ENCODE measurements around the gene TSPAN2.

- TF ChIP-seq POLR2A (IDR thresholded peaks at IDR 0.05), result no peak
- TF ChIP-seq, protein P1, sequence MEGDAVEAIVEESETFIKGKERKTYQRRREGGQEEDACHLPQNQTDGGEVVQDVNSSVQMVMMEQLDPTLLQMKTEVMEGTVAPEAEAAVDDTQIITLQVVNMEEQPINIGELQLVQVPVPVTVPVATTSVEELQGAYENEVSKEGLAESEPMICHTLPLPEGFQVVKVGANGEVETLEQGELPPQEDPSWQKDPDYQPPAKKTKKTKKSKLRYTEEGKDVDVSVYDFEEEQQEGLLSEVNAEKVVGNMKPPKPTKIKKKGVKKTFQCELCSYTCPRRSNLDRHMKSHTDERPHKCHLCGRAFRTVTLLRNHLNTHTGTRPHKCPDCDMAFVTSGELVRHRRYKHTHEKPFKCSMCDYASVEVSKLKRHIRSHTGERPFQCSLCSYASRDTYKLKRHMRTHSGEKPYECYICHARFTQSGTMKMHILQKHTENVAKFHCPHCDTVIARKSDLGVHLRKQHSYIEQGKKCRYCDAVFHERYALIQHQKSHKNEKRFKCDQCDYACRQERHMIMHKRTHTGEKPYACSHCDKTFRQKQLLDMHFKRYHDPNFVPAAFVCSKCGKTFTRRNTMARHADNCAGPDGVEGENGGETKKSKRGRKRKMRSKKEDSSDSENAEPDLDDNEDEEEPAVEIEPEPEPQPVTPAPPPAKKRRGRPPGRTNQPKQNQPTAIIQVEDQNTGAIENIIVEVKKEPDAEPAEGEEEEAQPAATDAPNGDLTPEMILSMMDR (IDR thresholded peaks at IDR 0.05), result no peak
- TF ChIP-seq EP300 (IDR thresholded peaks at IDR 0.05; ENCODE audit: low read depth), result no peak
These were observed 46.4 kb upstream of the TSPAN2 start for GRCh38 chr1:115135681-115136080.
